CD4-positive, alpha-beta T cell treated with Interleukin-17A for 4 hours (primary cell): ENCODE data around the gene KRTDAP.

ENCODE experiments used
- DNase-seq: peaks from one replicate; pipeline ENCODE4 v3.0.0-alpha.2; 2020; ENCODE audit warnings: mixed read lengths

KRTDAP gene

DNA sequence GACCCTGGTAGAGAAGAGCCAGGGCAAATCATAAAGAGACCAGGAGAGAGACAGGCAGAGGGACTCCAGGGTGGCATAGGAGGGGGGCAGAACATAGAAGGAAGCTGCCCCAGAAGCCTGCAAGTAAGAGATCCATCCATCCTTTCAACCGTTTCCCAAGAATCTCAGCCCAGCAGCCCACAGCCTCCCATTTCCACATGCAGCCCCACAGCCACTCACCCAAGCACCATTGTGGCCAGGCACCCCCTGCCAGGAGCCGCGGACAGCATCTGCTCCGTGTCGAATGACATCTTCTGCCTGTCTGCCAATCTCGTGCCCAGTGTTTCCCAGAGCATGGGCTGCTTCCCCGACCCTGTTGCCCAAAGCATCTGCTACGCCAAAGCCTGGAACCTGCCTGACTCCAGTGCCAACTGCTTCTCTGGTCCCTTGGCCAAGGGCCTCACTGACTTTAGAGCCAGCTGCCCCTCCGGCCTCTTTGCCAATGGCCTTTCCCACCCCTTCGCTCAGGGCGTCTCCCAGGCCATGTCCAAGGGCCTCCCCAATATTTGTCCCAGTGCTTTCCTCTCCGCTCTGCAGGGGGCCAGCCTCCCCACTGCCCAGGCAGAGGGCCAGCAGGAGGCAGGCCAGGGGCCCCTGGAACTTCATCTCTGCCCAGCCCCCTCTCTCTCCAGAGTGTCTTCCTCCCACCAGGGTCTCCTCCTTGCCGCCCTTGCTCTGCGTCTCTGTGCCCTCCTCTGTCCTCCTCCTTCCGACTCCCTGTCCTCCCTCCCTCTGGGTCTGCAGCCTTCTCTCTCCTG lies 22.8 kb upstream of the KRTDAP start:
- DNase-seq = no peak

DNA sequence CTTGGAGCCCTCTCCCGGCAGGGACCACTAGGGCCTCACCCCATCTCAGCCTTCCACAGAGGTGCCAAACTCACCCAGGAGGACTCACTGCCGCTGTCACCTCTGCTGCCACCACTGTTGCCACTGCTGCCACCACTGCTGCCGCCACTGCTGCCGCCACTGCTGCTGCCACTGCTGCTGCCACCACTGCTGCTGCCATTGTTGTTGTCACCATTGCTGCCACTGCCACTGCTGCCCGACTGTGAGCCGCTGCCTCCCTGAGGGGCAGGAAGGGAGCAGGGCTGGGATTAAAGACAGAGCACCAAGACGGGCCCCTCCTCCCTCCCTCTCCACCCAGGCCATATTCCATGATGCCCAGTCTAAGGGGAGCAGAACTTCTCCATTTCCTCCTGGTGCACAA lies 21.1 kb upstream of the KRTDAP start:
- no peak for DNase-seq

DNA sequence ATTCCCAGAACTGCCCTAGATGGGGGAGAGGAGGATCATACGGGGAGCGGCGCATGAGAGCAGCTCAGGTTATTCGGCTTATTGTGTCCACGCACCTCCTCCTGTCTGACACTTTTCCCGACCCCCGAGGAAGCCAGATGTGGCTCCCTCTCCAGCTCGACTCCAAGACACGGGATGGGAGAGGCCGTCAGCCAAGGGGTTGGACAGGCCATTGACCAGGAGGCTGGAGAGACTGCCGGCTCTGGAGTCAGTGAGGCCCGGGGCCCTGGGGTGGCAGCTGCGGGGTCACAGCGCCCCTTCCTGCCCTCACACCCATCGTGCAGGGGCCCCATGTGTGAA lies 20.3 kb upstream of the KRTDAP start:
- no peak for DNase-seq

DNA sequence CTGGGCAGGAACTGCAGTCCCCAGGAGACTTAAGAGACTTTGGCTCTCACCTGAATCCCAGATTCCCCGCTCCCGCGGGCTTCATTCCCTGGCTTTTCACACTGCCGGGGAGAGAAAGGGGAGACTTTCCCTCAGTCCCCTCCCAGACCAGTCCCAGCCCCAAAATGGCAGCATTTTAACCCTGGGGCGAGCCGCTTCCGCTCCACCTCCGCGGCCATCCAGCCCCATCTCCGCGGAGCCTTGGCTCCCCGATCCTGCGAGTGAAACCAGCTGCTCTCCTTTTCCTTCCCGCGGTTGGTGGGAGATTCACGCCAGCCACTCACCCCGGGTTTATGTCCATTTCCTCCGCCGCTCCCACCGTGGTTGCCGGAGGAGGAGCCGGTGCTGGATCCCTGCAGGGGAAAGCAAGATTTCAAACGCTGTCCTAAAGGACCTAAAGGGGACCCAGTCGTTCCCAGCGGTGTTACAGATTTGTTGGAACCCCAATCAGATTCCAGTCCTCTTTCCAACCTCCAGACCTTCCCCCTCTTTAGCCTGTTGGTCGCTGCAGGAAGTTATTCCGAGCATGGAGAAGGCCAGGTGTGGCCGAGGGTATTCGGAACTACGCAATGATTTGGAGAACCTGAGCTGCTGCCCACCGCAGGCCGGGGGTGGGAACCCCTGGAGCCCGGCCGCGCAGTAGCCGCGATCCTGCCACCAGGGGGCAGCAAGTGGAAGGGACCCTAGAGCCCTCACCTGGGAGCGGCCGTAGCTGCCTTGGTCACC lies 19.8 kb upstream of the KRTDAP start:
- DNase-seq = peak; percentile 82

DNA sequence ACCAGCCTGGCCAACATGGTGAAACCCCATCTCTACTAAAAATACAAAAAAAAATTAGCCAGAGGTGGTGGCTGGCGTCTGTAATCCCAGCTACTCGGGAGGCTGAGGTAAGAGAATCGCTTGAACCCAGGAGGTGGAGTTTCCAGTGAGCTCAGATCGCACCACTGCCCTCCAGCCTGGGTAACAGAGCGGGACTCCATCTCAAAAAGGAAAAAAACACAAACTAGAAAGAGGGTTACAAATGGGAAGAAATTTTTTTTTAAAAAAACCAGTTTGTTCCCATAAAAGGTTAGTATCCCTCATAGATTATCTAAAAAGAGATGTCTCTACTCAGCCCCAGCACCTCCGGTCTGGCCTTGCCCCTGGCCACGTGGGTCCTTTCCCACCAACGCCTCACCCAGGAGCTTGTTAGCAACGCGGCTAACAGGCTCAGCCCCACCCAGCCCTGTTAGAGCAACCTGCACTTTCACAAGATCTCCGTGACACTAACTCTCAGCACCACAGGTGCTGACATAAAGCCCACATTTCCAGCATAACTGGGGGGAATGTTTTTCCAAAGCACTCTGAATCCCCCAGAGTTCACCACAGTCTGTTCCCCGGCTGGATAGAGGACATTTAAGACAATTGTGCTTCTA lies 18.9 kb upstream of the KRTDAP start:
- DNase-seq = peak; percentile 46

DNA sequence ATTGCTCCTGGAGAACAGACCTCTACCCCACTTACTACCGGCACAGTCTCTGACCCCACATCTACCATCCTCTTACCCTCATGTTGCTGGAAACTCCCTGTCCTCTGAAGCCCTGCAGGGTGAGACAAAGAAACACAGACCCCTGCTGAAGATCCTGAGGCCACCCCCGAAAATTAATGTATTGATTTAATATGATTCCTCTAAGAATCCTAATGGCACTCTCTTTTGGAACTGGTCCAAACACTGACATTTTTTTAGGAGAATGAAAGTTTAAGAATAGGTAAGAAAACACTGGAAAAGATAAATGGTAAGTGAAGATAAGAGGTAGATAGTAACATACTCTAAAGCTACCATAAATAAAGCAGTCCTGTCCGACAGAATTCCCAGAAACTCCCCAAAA lies 17.9 kb upstream of the KRTDAP start:
- DNase-seq = no peak

DNA sequence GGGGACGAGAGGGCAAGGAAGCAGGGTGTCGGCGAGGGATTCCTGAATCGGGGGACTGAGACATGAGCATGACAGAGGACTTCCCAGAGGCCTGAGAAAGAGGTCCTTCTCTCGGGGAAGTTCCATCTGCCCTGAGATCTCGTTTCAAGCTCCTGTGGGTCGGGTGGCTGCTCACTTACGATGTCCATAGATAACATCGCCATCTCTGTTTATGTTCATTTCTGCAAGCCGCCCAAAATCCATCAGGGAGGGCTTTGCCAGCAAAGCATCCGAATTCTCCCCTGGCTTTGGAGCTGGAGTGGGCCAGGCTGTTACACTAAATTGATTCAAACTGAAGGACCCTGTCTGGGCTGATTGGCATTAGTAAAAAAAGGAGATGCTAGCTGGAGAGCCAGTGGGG lies 17.3 kb upstream of the KRTDAP start:
- DNase-seq = no peak

DNA sequence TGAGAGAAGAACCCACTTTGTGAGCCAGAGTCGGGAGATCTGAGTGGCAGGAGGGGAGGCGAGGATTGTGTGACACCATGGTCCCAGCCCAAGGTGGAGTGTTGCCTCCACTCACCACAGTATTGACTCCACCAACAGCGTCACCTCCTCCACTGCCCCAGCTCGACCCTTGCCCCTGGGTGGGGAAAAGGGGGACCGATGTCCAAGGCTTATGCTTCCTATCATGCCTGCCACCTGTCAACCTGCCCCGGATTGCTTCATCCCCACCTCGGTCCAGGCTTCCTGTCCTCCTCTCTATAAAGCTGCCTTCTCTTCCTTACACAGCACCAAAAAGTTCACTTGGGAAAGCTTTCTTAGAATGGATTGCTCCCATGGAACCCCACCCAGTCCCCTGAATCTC lies 15.7 kb upstream of the KRTDAP start:
- DNase-seq = no peak

DNA sequence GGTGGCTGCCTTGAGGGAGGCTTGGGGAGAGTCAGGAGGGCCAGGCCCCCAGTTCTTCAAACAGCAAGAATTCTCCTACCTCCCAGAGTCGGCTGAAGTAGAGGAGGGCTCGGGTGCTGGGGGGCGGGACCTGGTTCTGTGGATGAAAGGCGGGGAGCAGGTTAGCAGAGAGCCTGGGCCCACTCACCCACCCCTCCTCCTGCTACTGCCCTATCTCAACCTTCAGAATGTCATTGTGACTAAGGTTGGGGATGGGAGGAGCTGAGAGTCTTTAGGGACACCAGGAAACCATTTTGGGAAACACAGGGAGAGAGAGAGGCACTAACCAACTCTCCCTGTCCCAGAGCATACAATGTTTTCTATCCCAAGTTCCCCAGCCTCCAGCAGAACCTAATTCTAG lies 12.5 kb upstream of the KRTDAP start:
- DNase-seq = no peak

DNA sequence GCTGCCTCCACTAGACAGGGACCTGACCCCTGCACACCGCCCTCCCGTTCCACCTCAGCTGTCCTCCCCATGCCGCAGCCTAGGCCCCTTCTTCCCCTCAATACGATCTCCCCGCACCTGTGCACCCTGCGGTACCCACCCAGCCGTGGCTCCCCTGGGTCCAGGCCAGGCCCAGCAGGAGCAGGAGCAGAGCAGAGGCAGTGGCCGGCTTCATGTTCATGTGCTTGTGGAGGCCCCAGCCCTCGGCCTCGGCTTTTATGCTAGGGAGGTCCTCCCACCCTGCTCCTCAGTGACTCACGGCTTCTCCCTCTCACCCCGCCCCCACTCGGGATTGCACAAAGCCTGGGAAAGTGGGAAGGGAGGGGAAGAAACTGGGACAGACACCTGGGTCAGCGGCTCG lies 11.4 kb upstream of the KRTDAP start:
- no peak for DNase-seq

DNA sequence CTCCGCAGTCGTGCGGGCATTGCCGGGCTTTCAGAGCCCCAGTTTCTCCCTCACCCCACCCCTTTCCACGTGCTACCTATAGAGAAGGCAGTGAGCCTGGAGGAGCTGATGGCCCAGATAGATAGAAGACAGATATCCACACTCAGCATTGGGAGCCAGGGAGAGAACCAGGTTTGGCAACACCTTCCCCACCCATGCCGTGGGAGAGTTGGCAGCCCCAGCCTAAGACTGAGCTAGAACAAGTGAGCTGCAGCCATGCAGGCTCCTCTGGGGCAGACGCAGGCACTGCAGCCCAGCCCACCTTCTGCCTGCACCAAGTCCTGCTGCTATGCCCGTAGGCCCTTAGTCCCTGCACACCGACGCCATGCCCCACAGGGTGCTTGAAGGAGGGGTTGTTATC lies 10.3 kb upstream of the KRTDAP start:
- DNase-seq = no peak

DNA sequence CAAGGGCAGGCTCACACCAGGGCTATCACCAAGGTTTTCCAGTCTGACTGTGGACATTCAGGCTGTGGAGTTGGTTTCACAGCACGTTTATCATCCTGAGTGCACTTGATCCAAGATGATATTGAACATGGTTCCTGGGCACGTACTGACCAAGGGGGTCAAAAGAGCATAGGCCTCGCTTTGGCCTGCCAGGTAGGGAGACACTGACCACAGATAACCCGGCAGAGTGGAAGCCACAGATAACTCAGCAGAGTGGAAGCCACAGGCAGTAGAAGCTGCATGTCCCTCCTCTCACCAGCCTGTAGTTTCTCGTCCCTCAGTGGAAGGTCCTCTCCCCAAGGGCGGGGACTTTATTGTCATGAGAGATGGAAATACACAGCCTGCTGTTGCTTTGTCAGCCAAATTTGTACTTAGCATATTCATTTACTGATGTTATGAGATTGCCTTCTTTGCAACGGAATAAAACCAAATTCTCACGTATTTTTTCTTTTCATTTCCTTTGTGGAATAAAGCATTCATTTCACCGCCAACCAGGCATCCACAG lies 8.8 kb upstream of the KRTDAP start:
- no peak for DNase-seq

DNA sequence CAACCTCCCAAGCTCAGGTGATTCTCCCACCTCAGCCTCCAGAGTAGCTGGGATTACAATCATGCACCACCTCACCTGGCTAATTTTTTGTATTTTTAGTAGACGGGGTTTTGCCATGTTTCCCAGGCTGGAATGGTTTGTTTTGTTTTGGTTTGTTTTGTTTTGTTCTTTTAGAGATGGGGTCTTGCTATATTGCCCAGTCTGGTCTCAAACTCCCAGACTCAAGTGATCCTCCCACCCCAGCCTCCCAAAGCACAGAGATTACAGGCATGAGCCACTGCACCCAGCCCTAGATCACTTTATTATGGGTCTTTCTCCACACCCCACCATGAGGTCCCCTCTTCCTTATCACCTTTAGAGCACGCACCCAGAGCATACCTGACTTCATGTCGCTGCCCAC lies 8.0 kb upstream of the KRTDAP start:
- DNase-seq = no peak

DNA sequence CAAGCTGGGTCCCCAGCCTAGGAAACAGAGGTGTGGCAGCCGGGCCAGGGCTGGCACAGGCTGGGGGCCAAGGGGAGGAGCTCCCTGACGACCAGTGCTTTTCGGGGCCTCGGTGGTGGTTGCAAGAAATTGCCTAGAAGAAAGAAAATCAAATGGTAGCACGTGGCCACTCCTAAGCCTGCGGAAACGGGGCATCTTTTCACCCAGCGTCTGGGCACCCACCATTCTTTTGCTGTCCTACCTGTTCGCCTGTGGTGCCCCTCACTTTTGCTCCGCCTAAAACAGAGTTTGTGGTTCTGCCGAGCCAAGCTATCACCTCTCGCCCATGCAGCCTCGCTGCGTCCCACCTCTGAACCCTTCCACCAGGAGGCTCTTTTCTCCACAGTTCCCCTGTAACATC lies 7.1 kb upstream of the KRTDAP start:
- DNase-seq = no peak

DNA sequence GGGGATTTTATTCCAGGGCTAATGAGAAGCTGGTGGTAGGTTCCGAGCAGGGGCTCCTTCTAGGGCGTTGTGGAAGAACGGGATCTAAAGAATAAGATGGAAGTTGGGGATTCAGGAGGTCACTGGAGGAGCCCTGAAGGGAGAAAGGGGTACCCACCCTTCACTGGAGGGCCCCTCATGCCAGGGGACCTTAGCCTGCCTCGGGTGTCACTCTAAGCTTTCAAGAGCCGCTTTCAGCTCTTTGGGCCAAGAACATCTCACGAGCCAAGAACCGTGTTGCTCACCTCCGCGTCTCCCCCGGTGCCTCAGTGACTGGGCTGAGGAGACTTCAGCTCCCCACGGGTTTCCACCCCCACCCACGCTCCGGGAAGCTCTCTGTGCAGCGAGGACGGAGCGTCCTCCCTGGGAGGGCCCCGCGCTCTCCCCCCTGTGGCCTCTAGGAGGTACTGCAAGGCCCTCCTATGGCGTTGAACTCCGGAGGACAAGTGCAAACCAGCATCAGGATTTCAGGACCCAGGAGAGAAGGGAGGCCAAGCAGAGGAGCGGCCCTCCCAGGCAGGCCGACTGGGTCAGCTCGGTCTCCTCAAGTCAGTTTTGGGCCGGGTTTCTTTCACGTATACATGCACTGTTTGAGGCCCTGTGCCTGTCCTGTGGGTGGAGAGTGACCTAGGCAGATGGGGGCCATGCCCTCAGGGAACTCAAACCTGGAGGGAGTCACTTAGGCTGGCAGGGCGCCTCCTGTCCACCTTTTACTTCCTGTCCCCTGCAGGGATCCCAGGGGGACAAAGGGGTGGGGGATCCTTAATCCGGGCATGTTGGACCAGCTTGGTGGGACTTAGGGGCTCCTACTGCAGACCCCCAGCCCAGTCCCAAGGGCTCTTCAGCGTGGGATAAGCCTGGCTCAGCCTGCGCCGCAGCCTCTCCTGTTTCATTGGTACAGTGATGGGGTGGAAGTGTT lies 5.1 kb upstream of the KRTDAP start:
- peak; percentile 76 for DNase-seq

DNA sequence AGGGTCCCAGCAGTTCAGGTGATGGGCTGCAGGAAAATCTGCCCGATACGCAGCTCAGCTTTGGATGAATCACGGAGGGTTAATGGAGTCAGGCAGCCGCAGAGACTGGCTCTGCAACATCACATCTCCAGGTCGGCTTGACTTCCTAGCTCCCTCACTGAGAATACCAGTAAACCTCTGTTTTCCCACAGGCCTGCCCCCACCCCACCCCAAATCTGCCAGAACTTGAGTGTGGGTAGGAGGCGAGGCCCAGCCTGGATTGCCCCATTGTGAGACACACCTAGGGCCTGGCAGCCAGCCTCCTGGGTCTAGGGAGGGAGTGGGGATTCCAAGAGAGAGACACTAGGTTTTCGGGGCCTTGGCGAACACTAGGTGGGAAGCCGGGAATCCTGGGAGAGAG lies 3.7 kb upstream of the KRTDAP start:
- no peak for DNase-seq

DNA sequence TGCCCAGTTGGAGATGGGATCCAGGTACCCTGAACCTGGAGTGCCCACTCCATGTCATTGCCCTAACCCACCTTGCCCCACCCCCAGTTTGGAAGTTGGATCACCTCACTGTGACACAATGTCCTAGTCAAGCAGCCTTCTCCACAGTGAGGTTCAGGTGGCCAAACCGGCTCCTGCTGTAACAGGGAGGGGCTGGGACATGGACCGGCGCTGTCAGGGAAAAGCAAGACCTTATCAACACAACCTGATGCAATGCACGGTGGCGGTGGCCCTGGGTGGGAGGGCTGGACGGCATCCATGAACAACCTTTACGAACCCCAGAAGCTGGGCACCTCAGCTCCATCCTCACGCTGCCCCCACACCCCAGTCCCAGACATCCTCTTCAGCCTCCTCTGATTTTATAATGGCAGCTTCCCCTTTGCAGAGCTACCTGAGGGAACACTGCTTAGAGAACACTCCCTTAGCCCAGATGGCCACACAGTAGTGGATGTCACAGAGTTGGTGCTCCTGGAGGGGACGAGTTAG lies 1.6 kb upstream of the KRTDAP start:
- DNase-seq = no peak

DNA sequence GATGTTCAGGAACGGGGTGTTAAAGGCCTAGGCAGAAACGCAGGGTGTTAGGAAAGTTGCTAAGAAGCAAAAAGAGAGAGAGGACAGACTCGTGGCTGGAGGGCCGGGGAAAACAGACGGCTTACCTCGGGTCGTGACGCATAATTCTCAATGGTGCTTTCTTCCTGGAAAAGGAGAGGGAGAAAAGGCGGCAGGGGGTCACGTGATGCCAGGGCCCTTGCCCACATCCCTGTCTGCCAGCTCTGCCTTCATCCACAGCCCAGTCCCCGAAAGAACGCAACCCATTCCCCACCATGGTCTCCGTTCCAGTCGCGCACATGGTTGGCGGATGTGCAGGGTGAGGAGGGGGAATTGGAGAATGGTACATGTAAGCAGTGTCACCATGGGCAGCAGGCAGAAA lies 1.6 kb downstream of the KRTDAP start:
- DNase-seq = no peak

DNA sequence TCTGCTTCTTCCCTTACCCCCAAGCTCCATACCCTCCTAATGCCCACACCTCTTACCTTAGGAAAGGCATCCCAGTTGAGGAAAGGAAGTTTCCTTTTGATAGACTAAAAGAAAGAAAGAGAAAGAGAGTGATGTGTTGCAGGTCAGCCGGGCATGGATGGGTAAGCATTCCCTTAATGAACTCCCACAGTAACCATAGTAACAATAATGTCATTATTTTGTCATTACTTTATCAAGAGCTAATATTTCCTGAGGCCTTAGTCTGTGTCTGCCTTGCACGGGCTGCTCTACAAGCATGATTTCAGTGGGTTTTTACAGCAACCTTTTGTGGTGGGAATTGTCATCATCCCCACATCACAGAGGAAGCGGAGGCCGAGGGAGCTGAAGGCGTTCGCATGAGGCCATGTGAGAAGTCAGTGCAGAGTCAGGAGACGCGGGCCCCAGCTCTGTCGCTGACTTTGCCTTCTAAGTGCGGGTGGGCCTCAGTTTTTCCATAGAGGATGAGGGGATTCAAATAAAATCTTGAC lies 2.5 kb downstream of the KRTDAP start:
- no peak for DNase-seq

DNA sequence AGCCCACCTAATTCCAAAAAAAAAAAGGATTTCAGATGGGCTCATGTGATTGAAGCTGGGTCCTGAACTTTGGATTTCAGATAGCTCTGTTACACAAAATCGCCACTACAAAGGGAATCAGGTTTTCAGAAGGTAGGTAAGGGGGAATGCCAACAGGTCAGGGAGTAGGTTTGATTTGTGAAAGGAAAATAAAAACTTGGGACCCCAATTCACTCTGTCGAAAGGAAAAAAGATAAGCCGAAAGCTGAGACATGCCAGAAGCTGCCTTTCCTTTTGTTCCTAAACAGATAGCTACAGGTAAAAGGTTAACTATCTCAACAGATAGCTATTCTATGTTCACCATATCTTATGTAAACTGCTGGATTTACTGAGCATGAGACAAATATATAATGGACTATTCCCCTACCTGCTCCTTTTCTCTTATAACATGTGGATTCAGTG lies 4.0 kb downstream of the KRTDAP start:
- no peak for DNase-seq

DNA sequence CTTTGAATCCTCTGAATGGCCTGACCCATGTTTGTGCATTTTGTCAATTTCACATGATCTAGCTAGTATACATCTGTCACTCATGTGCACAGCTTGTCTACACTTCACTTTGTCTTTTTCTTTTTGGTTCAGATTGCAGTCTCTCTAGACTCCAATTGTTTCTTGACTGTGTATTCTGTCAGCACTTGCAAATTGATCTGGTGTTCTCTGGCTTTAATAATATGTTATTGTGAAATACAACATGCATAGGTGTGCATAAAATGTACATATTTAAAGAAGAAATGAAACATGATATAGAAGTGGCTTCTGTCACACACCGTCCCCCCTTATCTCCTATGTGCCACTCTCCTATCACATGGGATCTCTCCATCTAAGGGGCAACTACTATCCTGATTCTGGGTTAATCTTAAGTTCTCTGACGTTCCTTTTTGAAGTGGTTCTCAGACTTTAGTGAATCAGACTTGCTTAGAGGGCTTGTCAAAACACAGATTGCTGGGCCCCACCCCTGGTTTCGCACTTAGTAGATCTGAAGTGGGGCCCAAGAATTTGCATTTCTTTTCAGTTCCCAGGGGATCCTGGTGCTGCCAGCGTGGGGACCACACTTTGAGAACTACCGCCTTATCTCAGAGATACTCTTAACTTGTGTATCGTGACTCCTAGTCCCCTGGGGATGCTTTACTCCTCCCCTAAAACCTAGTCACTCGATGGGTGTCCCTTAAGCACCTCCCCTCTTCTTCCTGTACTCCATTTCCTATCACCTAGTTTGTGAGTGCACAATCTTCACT lies 5.8 kb downstream of the KRTDAP start:
- no peak for DNase-seq
